Measurements from ENCODE around the gene OSBPL3. TPM values are rescaled to one million over a fixed set of nuclear protein-coding genes. Genes with fewer than 3 reads are reported as not detected.

Gene OSBPL3
- total and polyA plus RNA-seq, 8 donors, result 2.0 to 25.0 (median 9.9) TPM

DNA sequence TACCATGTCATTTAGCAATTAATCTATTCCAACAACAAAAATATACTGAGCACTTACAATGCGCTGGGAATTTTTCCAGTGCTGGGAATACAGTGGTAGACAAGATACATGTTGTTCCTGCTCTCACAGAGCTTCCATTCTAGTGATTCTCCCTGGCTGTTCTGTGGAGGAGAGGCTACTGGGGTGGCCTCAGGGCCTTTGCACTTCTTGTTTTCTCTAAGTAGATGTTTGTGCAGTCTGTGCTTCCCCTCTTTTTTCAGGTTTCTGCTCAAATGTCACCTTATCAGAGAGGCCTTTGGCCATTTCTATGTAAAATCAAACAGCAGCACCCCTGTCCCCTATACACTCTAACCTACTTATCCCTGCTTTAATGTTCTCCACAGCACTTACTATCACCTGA is 24.7 kb downstream of the OSBPL3 start:
- intact Hi-C loops (cut with DNase I; ENCODE audit: low total_unique reads), result no loop called here
- Histone ChIP-seq H3K4me3 (no peak overlapping the region), H3K36me3 (no peaks in the 10 kb centered on the region), H3K27ac (no peak overlapping the region), H3K4me1 (no peaks in the 10 kb centered on the region), H3K9me3 (no peaks in the 10 kb centered on the region), H3K27me3 (no peaks in the 10 kb centered on the region)
- no peak for TF ChIP-seq POLR2AphosphoS5 (IDR thresholded peaks at IDR 0.05)
- no peak for TF ChIP-seq EP300 (IDR thresholded peaks at IDR 0.05)
- TF ChIP-seq POLR2A (IDR thresholded peaks at IDR 0.05), result no peak
- TF ChIP-seq, protein P1, sequence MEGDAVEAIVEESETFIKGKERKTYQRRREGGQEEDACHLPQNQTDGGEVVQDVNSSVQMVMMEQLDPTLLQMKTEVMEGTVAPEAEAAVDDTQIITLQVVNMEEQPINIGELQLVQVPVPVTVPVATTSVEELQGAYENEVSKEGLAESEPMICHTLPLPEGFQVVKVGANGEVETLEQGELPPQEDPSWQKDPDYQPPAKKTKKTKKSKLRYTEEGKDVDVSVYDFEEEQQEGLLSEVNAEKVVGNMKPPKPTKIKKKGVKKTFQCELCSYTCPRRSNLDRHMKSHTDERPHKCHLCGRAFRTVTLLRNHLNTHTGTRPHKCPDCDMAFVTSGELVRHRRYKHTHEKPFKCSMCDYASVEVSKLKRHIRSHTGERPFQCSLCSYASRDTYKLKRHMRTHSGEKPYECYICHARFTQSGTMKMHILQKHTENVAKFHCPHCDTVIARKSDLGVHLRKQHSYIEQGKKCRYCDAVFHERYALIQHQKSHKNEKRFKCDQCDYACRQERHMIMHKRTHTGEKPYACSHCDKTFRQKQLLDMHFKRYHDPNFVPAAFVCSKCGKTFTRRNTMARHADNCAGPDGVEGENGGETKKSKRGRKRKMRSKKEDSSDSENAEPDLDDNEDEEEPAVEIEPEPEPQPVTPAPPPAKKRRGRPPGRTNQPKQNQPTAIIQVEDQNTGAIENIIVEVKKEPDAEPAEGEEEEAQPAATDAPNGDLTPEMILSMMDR (IDR thresholded peaks at IDR 0.05), result no peak
- DNase-seq, result no peak
- 97 to 100% (median 100%) methylated on average over 1 of the region's 1 CpG for WGBS, 5 donors

DNA sequence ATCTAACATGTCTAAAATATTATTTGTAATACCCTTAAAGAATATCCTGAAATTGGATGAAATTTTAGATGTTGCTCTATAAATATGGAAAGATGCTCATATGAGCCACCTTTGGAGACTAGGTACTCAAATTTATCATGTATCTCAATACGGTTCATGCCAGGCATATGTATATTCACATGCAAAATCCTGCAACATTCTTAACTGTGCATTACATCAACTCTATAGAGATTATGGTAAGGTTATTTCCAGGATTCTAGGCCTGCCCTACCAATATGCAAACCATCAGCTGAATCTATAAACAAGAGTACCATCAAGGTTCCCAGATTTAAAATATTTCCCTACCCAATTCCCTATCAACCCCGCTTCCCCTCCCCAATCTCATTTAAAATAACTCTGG is 27.5 kb downstream of the OSBPL3 start:
- no peak overlapping the region for H3K4me3 ChIP-seq
- H3K9me3 ChIP-seq, result no peaks in the 10 kb centered on the region
- no peaks in the 10 kb centered on the region for H3K27me3 ChIP-seq
- no peak for DNase-seq
- 94 to 99% (median 97%) methylated on average over 2 of the region's 2 CpGs for WGBS, 5 donors
- H3K4me1 ChIP-seq, result no peaks in the 10 kb centered on the region
- intact Hi-C loops (cut with DNase I; ENCODE audit: low total_unique reads), result no loop called here
- H3K27ac ChIP-seq, result no peak overlapping the region
- H3K36me3 ChIP-seq, result no peaks in the 10 kb centered on the region
- TF ChIP-seq EP300 (IDR thresholded peaks at IDR 0.05) (no peak), POLR2A (IDR thresholded peaks at IDR 0.05) (no peak), POLR2AphosphoS5 (IDR thresholded peaks at IDR 0.05) (no peak)
- TF ChIP-seq, protein P1 (IDR thresholded peaks at IDR 0.05), result no peak

DNA sequence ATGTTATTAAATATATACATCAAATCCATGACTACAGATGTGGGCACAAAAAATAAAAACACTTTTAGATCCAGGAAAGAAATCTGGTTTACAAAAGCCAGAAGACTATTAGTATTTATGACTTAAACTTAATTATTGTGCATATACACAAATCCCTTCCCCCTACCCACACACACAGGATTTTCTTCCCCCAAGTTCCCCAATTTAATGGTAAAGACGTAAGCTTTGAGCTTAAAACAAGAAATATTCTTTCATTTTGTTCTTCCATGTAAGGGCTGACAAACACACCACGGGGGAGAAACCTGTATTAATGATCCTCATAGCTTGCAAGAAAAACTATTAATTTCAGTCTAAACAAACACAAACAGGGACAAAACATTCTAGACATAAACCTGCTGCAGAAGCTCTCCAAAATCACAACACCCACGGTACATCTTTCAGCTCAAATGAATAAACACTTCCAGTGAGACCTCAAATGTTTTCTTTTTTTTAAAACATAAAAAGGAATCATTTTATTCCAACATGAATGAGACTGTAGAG is 28.5 kb downstream of the OSBPL3 start:
- Histone ChIP-seq H3K4me3 (no peak overlapping the region), H3K27me3 (no peaks in the 10 kb centered on the region), H3K4me1 (peaks cover 0 to 3% (median 0%) of the 10 kb centered on the region in 4 donors), H3K36me3 (no peaks in the 10 kb centered on the region), H3K9me3 (no peaks in the 10 kb centered on the region), H3K27ac (no peak overlapping the region)
- no peak for DNase-seq
- intact Hi-C loops (cut with DNase I; ENCODE audit: low total_unique reads), result no loop called here
- TF ChIP-seq, protein P1 (IDR thresholded peaks at IDR 0.05), result no peak
- no peak for TF ChIP-seq POLR2A (IDR thresholded peaks at IDR 0.05)
- TF ChIP-seq EP300 (IDR thresholded peaks at IDR 0.05), result no peak
- no peak for TF ChIP-seq POLR2AphosphoS5 (IDR thresholded peaks at IDR 0.05)
- WGBS, 5 donors, result 58 to 75% (median 68%) methylated on average over 3 of the region's 3 CpGs

DNA sequence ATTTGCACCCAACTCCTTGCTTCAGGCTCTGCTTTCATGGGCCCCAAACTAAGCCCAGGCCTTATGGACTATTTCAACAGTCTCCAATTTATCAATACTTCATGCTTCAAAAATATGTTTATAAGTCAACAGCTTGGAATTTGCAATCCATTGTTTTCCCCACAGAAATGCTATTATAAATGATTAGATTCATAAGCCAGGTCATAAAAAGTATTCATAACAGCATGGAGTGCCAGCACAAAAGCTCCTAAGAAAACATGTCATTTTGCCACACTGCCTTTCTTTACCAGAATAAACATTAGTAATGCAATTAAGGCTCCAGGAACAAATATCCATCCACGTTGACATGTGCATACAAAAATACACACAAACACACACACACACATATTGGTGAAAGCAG is 30.1 kb downstream of the OSBPL3 start:
- WGBS, 5 donors, result 0 to 34% (median 14%) methylated on average over 1 of the region's 1 CpG
- no peaks in the 10 kb centered on the region for H3K27me3 ChIP-seq
- H3K4me3 ChIP-seq, result no peak overlapping the region
- TF ChIP-seq, protein P1 (IDR thresholded peaks at IDR 0.05), result no peak
- TF ChIP-seq EP300 (IDR thresholded peaks at IDR 0.05), result no peak
- TF ChIP-seq POLR2AphosphoS5 (IDR thresholded peaks at IDR 0.05), result no peak
- no peak for TF ChIP-seq POLR2A (IDR thresholded peaks at IDR 0.05)
- H3K27ac ChIP-seq, result no peak overlapping the region
- H3K9me3 ChIP-seq, result no peaks in the 10 kb centered on the region
- peaks cover 0 to 11% (median 0%) of the 10 kb centered on the region in 4 donors for H3K4me1 ChIP-seq
- H3K36me3 ChIP-seq, result no peaks in the 10 kb centered on the region
- DNase-seq, result no peak
- intact Hi-C loops (cut with DNase I; ENCODE audit: low total_unique reads), result no loop called here
